ENCODE data around the gene CPED1.

- TF ChIP-seq, protein P1, sequence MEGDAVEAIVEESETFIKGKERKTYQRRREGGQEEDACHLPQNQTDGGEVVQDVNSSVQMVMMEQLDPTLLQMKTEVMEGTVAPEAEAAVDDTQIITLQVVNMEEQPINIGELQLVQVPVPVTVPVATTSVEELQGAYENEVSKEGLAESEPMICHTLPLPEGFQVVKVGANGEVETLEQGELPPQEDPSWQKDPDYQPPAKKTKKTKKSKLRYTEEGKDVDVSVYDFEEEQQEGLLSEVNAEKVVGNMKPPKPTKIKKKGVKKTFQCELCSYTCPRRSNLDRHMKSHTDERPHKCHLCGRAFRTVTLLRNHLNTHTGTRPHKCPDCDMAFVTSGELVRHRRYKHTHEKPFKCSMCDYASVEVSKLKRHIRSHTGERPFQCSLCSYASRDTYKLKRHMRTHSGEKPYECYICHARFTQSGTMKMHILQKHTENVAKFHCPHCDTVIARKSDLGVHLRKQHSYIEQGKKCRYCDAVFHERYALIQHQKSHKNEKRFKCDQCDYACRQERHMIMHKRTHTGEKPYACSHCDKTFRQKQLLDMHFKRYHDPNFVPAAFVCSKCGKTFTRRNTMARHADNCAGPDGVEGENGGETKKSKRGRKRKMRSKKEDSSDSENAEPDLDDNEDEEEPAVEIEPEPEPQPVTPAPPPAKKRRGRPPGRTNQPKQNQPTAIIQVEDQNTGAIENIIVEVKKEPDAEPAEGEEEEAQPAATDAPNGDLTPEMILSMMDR (IDR thresholded peaks at IDR 0.05): no peak
- TF ChIP-seq POLR2AphosphoS5 (IDR thresholded peaks at IDR 0.05) (no peak), POLR2A (IDR thresholded peaks at IDR 0.05) (no peak)
These were observed 346.6 kb downstream of the CPED1 start for GRCh38 chr7:121334875-121335648.

All from upper lobe of left lung (tissue), 4 donors.